Kidney (tissue), 22 donors: ENCODE results near the gene CENPE. TPM values are rescaled to one million over a fixed set of nuclear protein-coding genes. Genes with fewer than 3 reads are reported as not detected.
"Not testable (repeated sequence)": the region's sequence is repeated elsewhere in the genome, so short reads cannot be mapped to it uniquely, and the experiment has no call there.

Experiments
- DNase-seq, 5 donors: peaks; one replicate each; pipeline ENCODE4 v3.0.0-alpha.2; 2013 to 2020
- FAIRE-seq: peaks from 2 replicates; lab custom pipeline; 2012; peaks lifted over from hg19 to GRCh38; lab: Jason Lieb, UNC
- H3K27ac ChIP-seq, 2 donors: one replicate each; pipeline ENCODE4 v1.7.0; 2013; ENCODE audit warnings: low read depth in 2 of 2, low read length in 2 of 2, inconsistent platforms in 1 of 2
- H3K27me3 ChIP-seq: one replicate; pipeline ENCODE4 v1.7.1; 2013; ENCODE audit warnings: low read length, inconsistent platforms; ENCODE audit not compliant: control insufficient read depth, insufficient read depth
- H3K36me3 ChIP-seq, 3 donors: one replicate each; pipeline versions ENCODE4 v1.7.0 to v1.7.1; 2013; ENCODE audit warnings: low read length in 3 of 3, control low read depth in 1 of 3, inconsistent platforms in 1 of 3; ENCODE audit not compliant: insufficient read depth in 3 of 3, control insufficient read depth in 2 of 3
- H3K4me1 ChIP-seq, 3 donors: one replicate each; pipeline versions ENCODE4 v1.7.0 to v1.7.1; 2013; ENCODE audit warnings: low read length in 3 of 3, inconsistent platforms in 1 of 3, low read depth in 1 of 3; ENCODE audit not compliant: control insufficient read depth in 2 of 3, insufficient read depth in 2 of 3
- H3K4me3 ChIP-seq, 3 donors: one replicate each; pipeline versions ENCODE4 v1.7.0 to v1.8.1; 2013; ENCODE audit warnings: low read length in 3 of 3, control low read depth in 1 of 3, inconsistent platforms in 1 of 3
- H3K9ac ChIP-seq, 3 donors: one replicate each; pipeline versions ENCODE4 v1.7.0 to v1.7.1; 2013; ENCODE audit warnings: low read length in 3 of 3, control low read depth in 1 of 3, inconsistent platforms in 1 of 3
- H3K9me3 ChIP-seq, 3 donors: one replicate each; pipeline versions ENCODE4 v1.7.0 to v1.7.1; 2013; ENCODE audit warnings: low read length in 3 of 3, control low read depth in 1 of 3, inconsistent platforms in 1 of 3; ENCODE audit not compliant: control insufficient read depth in 2 of 3, insufficient read depth in 1 of 3
- CTCF ChIP-seq: IDR thresholded peaks from 3 replicates; pipeline ENCODE4 v1.5.1; 2012; ENCODE audit warnings: mild to moderate bottlenecking, moderate library complexity, borderline replicate concordance; ENCODE audit not compliant: insufficient read depth; ENCODE audit errors: extremely low read depth
- intact Hi-C: fragments of 100-400 bp; cut with DNase I; formaldehyde crosslinking; loops from one replicate; pipeline ENCODE4 v1.11.1; 2022
- long read RNA-seq, 10 donors: library from polyadenylated mRNA in 1 of 10; unstranded in 1 of 10; transcript quantifications; one replicate each; pipeline ENCODE4 v2.0.0 and lab custom pipeline, GENCODE V29; 2021 to 2026
- polyA plus RNA-seq: library from polyadenylated mRNA; stranded (reverse); fragments of 350-450 nt; fragmentation: Illumina TruSeq; extraction: RNeasy Lipid Tissue Mini Kit (QIAGEN cat#74804); gene quantifications from one replicate; pipeline ENCODE4 v1.2.3, GENCODE V29; 2014; ENCODE audit warnings: low read depth, low replicate concordance; ENCODE audit not compliant: insufficient read depth
- total RNA-seq: library from RNA; stranded (reverse); fragmentation: NEBNext Ultra II Directional; extraction: Animal tissue kit (Norgen Biotek cat#: 25700); gene quantifications from one replicate; pipeline ENCODE4 v1.2.1, GENCODE V29; 2021
- donor health status: control.
- donor health status: control.
- donor health status: control.
- donor health status: control.
- donor health status: control.
- donor health status: DM: yes; HTN: yes; CAD: no.
- donor health status: Normal renal cell carcinoma (clear cell type).

CENPE gene, protein sequence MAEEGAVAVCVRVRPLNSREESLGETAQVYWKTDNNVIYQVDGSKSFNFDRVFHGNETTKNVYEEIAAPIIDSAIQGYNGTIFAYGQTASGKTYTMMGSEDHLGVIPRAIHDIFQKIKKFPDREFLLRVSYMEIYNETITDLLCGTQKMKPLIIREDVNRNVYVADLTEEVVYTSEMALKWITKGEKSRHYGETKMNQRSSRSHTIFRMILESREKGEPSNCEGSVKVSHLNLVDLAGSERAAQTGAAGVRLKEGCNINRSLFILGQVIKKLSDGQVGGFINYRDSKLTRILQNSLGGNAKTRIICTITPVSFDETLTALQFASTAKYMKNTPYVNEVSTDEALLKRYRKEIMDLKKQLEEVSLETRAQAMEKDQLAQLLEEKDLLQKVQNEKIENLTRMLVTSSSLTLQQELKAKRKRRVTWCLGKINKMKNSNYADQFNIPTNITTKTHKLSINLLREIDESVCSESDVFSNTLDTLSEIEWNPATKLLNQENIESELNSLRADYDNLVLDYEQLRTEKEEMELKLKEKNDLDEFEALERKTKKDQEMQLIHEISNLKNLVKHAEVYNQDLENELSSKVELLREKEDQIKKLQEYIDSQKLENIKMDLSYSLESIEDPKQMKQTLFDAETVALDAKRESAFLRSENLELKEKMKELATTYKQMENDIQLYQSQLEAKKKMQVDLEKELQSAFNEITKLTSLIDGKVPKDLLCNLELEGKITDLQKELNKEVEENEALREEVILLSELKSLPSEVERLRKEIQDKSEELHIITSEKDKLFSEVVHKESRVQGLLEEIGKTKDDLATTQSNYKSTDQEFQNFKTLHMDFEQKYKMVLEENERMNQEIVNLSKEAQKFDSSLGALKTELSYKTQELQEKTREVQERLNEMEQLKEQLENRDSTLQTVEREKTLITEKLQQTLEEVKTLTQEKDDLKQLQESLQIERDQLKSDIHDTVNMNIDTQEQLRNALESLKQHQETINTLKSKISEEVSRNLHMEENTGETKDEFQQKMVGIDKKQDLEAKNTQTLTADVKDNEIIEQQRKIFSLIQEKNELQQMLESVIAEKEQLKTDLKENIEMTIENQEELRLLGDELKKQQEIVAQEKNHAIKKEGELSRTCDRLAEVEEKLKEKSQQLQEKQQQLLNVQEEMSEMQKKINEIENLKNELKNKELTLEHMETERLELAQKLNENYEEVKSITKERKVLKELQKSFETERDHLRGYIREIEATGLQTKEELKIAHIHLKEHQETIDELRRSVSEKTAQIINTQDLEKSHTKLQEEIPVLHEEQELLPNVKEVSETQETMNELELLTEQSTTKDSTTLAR (N-terminal part only)
- 2.5 TPM for total RNA-seq
- polyA plus RNA-seq: 0.32 TPM
- long read RNA-seq, donor 1, partial matches to known transcripts: 0 of 2 reads
- long read RNA-seq, donor 1, other reads (novel, unspliced or antisense): 0 of 2 reads
- long read RNA-seq, donor 2: 0 reads
- long read RNA-seq, donor 3: 0 reads
- long read RNA-seq, donor 4: 0 reads
- long read RNA-seq, donor 5: 0 reads
- long read RNA-seq, donor 6: 0 reads
- long read RNA-seq, donor 7: 0 reads
- long read RNA-seq, donor 8: 0 reads
- long read RNA-seq, donor 9: 0 reads
- long read RNA-seq, donor 10: 0 reads

DNA sequence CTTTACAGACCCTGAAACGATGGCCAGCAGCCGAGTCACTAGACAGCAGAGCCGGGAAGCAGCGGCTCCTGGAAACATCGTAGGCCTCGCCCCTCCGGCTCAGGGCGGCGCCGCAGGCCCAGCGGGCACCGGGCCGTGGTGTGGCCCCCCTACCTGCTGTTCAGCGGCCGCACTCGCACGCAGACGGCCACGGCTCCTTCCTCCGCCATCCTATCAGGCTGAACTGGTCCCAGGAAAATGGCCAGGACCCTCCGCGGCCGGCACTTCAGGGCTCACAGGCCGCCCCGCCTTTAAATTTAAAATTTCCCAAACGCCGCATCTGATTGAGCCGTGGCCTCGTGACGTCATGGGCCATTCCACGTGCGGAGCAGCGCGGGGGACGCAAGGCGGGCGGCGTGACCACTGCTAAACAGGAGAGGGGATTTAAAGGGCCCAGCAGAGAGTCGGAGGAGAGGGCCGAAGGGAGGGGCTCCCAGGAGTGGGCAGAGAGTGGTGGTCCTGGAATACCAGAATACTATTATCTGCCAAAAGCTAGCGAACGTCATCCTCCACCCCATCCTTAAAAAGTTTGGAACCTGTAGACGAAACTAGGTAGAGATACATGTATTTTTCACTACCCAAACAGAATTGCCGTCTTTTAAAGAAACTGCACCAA lies at the start of gene CENPE:
CENPE (minus strand) TSS at position 233 of the 655 bp plus-strand sequence; CDS start at position 209, 24 bp downstream.
- Histone ChIP-seq H3K4me3 (peak within 1 kb of the TSS; percentile 77 to 92 (median 90)), H3K36me3 (no peaks in the 10 kb centered on the region), H3K27me3 (no peaks in the 10 kb centered on the region), H3K9ac (peak within 1 kb of the TSS; percentile 59 to 90 (median 74)), H3K27ac (no peak within 1 kb of the TSS), H3K9me3 (no peaks in the 10 kb centered on the region), H3K4me1 (peaks cover 0 to 2% (median 0%) of the 10 kb centered on the region in 3 donors)
- no peak for TF ChIP-seq CTCF
- intact Hi-C loops: no loop called here
- FAIRE-seq (no peak), DNase-seq (peak; percentile 94 to 96 (median 95))

DNA sequence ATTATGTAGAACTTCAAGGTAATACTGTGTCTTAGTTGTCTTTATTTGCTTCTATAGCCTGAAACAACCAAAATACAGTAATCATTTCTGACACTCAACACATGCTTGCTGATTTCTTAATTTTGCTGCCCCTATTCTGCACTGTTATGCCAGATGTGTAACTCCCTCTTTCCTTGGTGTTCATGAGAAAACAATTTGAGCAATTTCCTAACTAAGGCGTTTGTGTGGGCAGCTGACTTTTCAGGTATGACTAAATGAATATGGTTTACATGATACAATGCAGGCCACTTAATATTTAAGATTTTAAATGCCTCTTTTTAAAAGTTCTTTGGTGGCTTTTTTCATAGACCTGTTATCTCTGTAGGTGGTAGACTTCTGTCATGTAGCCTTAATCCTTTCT lies 46.1 kb upstream of the CENPE start:
- intact Hi-C loops: no loop called here
- no peaks in the 10 kb centered on the region for H3K27me3 ChIP-seq
- H3K4me3 ChIP-seq: no peak overlapping the region
- H3K27ac ChIP-seq: no peak overlapping the region
- H3K9ac ChIP-seq: no peak overlapping the region
- FAIRE-seq: no peak
- TF ChIP-seq CTCF: no peak
- no peaks in the 10 kb centered on the region for H3K4me1 ChIP-seq
- H3K9me3 ChIP-seq: peaks cover 0 to 2% (median 0%) of the 10 kb centered on the region in 3 donors
- no peak for DNase-seq
- no peaks in the 10 kb centered on the region for H3K36me3 ChIP-seq

DNA sequence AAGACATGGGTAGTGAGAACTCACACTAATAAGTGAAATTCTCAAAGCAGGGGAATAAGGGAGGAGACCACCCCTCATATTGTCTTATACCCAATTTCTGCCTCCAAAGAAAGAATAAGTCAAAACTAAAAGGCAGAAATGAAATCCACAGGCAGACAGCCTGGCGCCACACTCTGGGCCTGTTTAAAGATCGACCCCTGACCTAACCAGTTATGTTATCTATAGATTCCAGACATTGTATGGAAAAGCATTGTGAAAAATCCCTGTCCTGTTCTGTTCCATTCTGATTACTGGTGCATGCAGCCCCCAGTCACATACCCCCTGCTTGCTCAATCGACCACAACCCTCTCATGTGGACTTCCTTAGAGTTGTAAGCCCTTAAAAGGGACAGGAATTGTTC lies 32.8 kb upstream of the CENPE start:
- FAIRE-seq, H3K27me3 ChIP-seq, intact Hi-C loops: not testable (repeated sequence)

GRCh38 chr4:103223556-103223955 lies 25.4 kb upstream of the CENPE start:
- H3K27ac ChIP-seq, DNase-seq, H3K4me1 ChIP-seq, H3K27me3 ChIP-seq, H3K9me3 ChIP-seq, intact Hi-C loops, H3K36me3 ChIP-seq, H3K9ac ChIP-seq, FAIRE-seq, H3K4me3 ChIP-seq: not testable (repeated sequence)

More for the DNA sequence above, 32.8 kb upstream of the CENPE start:
- H3K36me3 ChIP-seq, H3K4me3 ChIP-seq, H3K4me1 ChIP-seq, H3K9ac ChIP-seq, H3K27ac ChIP-seq, DNase-seq, H3K9me3 ChIP-seq: not testable (repeated sequence)
